Pancreas (tissue), 10 donors: ENCODE data around the gene HSD17B13. TPM values are rescaled to one million over a fixed set of nuclear protein-coding genes. Genes with fewer than 3 reads are reported as not detected.
A peak's percentile ranks its signal among the peaks of the same experiment; 100 is the strongest.

Experiments used
- ATAC-seq, 4 donors: fragments of 200-7000 bp; cut with Tn5 transposase; one replicate each; pipeline versions ENCODE4 v1.8.0 to v1.9.1; 2020; ENCODE audit warnings: mild to moderate bottlenecking in 4 of 4, moderate library complexity in 4 of 4
- DNase-seq, 6 donors: peaks; one replicate each; pipeline ENCODE4 v3.0.0-alpha.2; 2020
- FAIRE-seq: peaks from 2 replicates; lab custom pipeline; 2012; peaks lifted over from hg19 to GRCh38; lab: Jason Lieb, UNC
- H3K27ac ChIP-seq, 4 donors: fragments of 200-600 bp; sonication (generic); 1 replicate in 3 of 4; 2 replicates in 1 of 4; pipeline versions ENCODE4 v1.5.0 to v1.8.0; 2020
- H3K27me3 ChIP-seq, 4 donors: fragments of 200-600 bp; one replicate each; pipeline ENCODE4 v1.8.0; 2021
- H3K36me3 ChIP-seq, 3 donors: fragments of 200-600 bp; sonication (generic) in 1 of 3; one replicate each; pipeline versions ENCODE4 v1.5.0 to v1.8.0; 2020 to 2021
- H3K4me1 ChIP-seq, 3 donors: fragments of 200-600 bp; one replicate each; pipeline ENCODE4 v1.8.0; 2021
- H3K4me3 ChIP-seq, 4 donors: fragments of 200-600 bp; sonication (generic) in 2 of 4; one replicate each; pipeline versions ENCODE4 v1.5.0 to v1.8.0; 2020 to 2021
- H3K9me3 ChIP-seq, 4 donors: fragments of 200-600 bp; one replicate each; pipeline ENCODE4 v1.8.0; 2021
- CTCF ChIP-seq, 4 donors: fragments of 200-600 bp; sonication (generic) in 3 of 4; IDR thresholded peaks; one replicate each; pipeline versions ENCODE4 v1.5.0 to v1.8.0; 2021; ENCODE audit warnings: antibody characterized with exemption in 4 of 4
- WGBS, 2 donors: extraction: QIAGEN DNeasy Blood & Tissue Kit; methylation state at CpG; one replicate each; pipeline ENCODE4 v1.1.7; 2013; 5-methylcytosine and 5-hydroxymethylcytosine counted together
- intact Hi-C, 3 donors: fragments of 100-400 bp; cut with DNase I; formaldehyde crosslinking; loops; one replicate each; pipeline versions ENCODE4 v1.11.1 to v1.14.2; 2022
- polyA plus RNA-seq, 2 donors: library from polyadenylated mRNA; stranded (reverse); fragments of 200-250 nt; gene quantifications; one replicate each; pipeline ENCODE4 v1.2.3, GENCODE V29; 2013
- total RNA-seq, 6 donors: library from RNA; stranded (reverse); fragmentation: NEBNext Ultra II Directional in 4 of 6; extraction: Animal tissue kit (Norgen Biotek cat#: 25700) in 4 of 6; gene quantifications; one replicate each; pipeline versions ENCODE4 v1.2.1 to v1.2.4, GENCODE V29; 2021 to 2023
- donor health status: healthy with polysubstance abuse.
- donor health status: DM: no; HTN: no; CAD: no; lungs with moderate emphysema.
- donor health status: DM: no; HTN: no; CAD: no.
- donor health status: control.
- donor health status: control.
- donor health status: Bipolar disorder and iron deficiency.
- donor health status: DM: yes; HTN: yes; CAD: no.
- donor health status: DM: no; HTN: no; CAD: no.
- donor health status: DM: no; HTN: no; CAD: no.
- donor health status: DM: yes; HTN: yes; CAD: no.

Gene HSD17B13
- total and polyA plus RNA-seq, 8 donors = 0.24 to 2.7 (median 0.71) TPM

- ATAC-seq (no peak), DNase-seq (no peak), FAIRE-seq (no peak)
- WGBS, 2 donors = 58 to 73% methylated on average over 3 of the region's 3 CpGs
- TF ChIP-seq CTCF (IDR thresholded peaks at IDR 0.05) = no peak
- Histone ChIP-seq H3K4me3 (no peak overlapping the region), H3K27ac (no peak overlapping the region), H3K36me3 (no peaks in the 10 kb centered on the region), H3K4me1 (peaks cover 0 to 6% (median 0%) of the 10 kb centered on the region in 3 donors), H3K27me3 (no peaks in the 10 kb centered on the region), H3K9me3 (no peaks in the 10 kb centered on the region)
- intact Hi-C loops = no loop called here
Observed at GRCh38 chr4:87283151-87283550, 39.5 kb downstream of the HSD17B13 start.

DNA sequence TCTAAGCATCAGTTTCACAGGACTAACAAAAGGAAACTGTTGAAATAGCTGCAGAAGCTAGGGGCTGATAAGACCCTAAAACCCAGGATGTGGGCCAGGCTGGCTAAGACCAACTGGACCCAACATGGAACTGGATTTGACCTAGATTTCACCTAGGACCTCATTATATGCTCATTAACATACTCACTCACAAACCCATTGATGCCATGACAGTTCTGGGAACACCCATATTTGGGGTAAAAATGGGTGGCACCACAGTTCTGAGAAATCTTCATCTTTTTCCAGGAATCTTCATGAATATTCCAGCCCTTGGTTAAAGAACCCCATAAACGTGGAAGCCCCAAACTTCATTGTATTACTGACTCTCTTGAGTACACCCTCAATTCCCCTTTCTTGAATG, 41.1 kb downstream of the HSD17B13 start:
- no peak overlapping the region for H3K27ac ChIP-seq
- ATAC-seq (no peak), DNase-seq (no peak), FAIRE-seq (no peak)
- peaks cover 0 to 7% (median 0%) of the 10 kb centered on the region in 3 donors for H3K4me1 ChIP-seq
- intact Hi-C loops = no loop called here
- no peaks in the 10 kb centered on the region for H3K27me3 ChIP-seq
- no peak for TF ChIP-seq CTCF (IDR thresholded peaks at IDR 0.05)
- H3K36me3 ChIP-seq = no peaks in the 10 kb centered on the region
- no peaks in the 10 kb centered on the region for H3K9me3 ChIP-seq
- WGBS, 2 donors = 58 to 82% methylated on average over 1 of the region's 1 CpG
- H3K4me3 ChIP-seq = no peak overlapping the region

DNA sequence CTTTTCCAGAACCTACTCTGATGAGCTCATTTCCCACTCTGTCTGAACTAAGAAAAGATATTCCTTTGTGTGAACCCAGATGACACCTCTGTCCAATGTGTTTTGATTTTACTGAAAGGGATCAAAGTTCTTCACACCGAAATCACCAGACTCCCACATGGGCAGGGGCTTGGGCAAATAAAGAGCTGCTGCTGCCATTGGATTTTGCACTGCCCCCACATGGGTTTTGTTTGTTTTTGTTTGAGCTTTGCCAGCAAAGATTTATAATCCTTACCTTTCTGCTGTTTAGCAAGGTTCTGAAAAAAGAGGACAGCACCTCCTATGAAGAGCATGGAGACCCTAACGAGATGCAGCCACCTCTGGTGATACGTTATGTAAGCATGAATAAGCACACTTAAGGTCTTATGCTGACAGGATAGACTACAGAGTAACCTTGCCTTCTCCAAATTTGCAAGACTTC, 44.3 kb downstream of the HSD17B13 start:
- Histone ChIP-seq H3K27me3 (no peaks in the 10 kb centered on the region), H3K9me3 (no peaks in the 10 kb centered on the region), H3K27ac (no peak overlapping the region), H3K4me1 (peaks cover 0 to 7% (median 0%) of the 10 kb centered on the region in 3 donors), H3K4me3 (no peak overlapping the region), H3K36me3 (no peaks in the 10 kb centered on the region)
- ATAC-seq (peak in 3 of 4 donors; percentile 48 to 61 (median 60)), DNase-seq (peak in 1 of 6 donors; percentile 13), FAIRE-seq (no peak)
- WGBS, 2 donors = 42 to 44% methylated on average over 3 of the region's 3 CpGs
- TF ChIP-seq CTCF (IDR thresholded peaks at IDR 0.05) = no peak
- intact Hi-C loops = no loop called here

- DNase-seq (no peak), ATAC-seq (no peak), FAIRE-seq (no peak)
- 35 to 44% methylated on average over 2 of the region's 2 CpGs for WGBS, 2 donors
- no peaks in the 10 kb centered on the region for H3K9me3 ChIP-seq
- no peak overlapping the region for H3K4me3 ChIP-seq
- no peaks in the 10 kb centered on the region for H3K27me3 ChIP-seq
- no peaks in the 10 kb centered on the region for H3K36me3 ChIP-seq
- no peak overlapping the region for H3K27ac ChIP-seq
- H3K4me1 ChIP-seq = peaks cover 0 to 7% (median 0%) of the 10 kb centered on the region in 3 donors
- no peak for TF ChIP-seq CTCF (IDR thresholded peaks at IDR 0.05)
- intact Hi-C loops = no loop called here
Observed at GRCh38 chr4:87275311-87275710, 47.4 kb downstream of the HSD17B13 start.

GRCh38 chr4:87274803-87275202, 47.9 kb downstream of the HSD17B13 start:
- intact Hi-C loops = no loop called here
- no peak overlapping the region for H3K27ac ChIP-seq
- H3K9me3 ChIP-seq = no peaks in the 10 kb centered on the region
- no peaks in the 10 kb centered on the region for H3K27me3 ChIP-seq
- H3K36me3 ChIP-seq = no peaks in the 10 kb centered on the region
- no peak for TF ChIP-seq CTCF (IDR thresholded peaks at IDR 0.05)
- no peak for FAIRE-seq
- no peak overlapping the region for H3K4me3 ChIP-seq
- DNase-seq = no peak
- no peak for ATAC-seq
- H3K4me1 ChIP-seq = peaks cover 0 to 7% (median 0%) of the 10 kb centered on the region in 3 donors
